ENCODE results near the gene DCTD.

DCTD gene

DNA sequence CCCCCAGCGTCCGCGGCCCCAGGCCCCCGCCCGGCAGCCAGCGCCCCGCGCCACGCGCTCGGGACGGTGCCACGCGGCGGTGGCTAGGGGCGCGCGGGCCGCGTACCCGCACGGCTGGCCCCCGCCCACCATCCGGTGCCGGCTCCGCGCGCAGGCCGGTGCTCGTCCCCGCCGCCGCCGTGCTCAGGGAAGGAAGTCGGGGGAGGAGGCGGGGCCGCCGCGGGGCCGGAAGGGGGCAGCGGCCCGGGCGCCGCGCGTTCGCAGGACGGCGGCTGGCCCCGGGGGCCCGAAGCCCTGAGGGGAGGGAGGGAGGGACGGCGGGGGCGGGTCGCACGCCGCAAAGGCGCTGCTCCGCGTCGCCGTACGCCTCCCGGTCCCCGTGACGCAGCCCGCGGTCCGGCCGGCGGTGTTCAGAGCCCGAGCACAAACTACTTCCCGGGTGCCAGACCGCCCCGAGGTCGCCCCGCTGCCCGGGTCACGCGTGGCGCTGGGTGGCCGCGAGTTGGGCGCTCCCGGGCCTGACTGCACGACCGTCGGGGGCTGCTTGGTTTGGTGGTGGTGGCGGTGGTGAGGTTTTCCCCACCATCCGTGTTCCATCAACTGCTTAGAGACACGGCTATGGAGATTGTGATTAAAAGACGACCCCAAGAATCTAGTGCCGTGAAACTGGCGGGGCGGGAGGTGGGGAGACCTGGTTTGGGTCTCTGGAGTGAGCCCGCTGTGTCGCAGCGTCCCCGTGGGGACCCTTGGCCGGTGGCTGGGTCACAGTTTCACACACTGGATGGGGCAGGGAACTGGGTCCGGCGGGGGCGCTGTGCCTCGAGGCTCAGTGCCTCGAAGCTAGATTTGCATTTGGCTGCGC is at the start of gene DCTD:
TSS of gene DCTD (minus strand) at position 205 of the 862 bp plus-strand sequence. CDS start 1,818 bp downstream, outside the sequence.
- peak; percentile 77 for DNase-seq (ENCODE audit: low read depth)

DNA sequence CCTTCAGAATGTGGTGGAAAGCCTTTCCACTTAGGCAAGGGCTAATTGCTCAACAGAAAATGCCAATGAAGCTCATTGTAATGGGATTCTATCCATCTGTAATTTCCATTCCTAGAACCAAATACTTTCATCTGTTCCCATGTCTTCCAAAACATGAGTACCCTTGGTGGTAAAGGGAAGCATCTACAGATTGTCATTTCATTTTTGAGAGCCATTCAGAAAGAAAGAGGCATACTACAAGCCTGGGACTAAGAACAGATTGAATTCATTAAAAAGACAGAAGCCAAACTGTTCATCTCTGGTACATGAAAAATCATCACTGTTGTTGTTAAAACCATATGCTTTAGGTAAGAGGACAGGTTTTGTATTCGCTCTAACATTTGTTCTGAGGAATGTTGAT is 43.6 kb upstream of the DCTD start:
- DNase-seq (ENCODE audit: low read depth): no peak

DNA sequence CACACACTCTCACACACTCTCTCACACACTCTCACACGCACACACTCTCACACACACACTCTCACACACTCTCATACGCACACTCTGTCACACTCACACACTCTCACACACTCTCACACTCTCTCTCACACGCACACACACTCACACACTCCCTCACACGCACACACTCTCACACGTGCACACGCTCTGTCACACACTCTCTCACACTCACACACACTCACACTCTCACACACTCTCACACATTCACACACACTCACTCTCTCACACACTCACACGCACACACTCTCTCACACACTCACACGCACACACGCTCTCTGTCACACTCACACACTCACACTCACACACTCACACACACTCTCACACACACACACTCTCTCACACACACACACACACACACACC is 43.0 kb upstream of the DCTD start:
- DNase-seq (ENCODE audit: low read depth): no peak

- no peak for DNase-seq (ENCODE audit: low read depth)
Measured at GRCh38 chr4:182955411-182955810, 38.2 kb upstream of the DCTD start.

- no peak for DNase-seq (ENCODE audit: low read depth)
Measured at GRCh38 chr4:182944484-182945213, 27.5 kb upstream of the DCTD start.

DNA sequence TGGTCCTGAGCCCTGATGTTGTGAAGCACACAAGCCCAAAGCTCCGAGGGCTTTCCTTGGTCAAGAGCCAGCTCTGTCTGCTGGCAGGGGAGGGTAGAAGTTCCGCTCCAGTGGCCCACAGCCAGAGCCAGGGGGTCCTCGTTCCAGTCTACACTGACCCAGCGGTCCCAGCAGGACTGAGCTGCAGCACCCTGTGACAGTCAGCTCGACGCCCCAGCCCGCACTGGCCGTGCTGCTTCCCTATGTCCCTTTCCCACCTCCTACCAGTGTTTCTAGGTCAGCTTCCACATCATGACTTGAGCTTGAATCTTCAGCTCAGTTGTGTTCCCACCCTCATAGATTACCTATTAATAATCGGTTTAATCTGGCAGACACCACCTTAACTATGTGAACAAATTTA is 22.5 kb upstream of the DCTD start:
- DNase-seq (ENCODE audit: low read depth): no peak

GRCh38 chr4:182938205-182938645 is 21.0 kb upstream of the DCTD start:
- DNase-seq (ENCODE audit: low read depth): peak; percentile 27

DNA sequence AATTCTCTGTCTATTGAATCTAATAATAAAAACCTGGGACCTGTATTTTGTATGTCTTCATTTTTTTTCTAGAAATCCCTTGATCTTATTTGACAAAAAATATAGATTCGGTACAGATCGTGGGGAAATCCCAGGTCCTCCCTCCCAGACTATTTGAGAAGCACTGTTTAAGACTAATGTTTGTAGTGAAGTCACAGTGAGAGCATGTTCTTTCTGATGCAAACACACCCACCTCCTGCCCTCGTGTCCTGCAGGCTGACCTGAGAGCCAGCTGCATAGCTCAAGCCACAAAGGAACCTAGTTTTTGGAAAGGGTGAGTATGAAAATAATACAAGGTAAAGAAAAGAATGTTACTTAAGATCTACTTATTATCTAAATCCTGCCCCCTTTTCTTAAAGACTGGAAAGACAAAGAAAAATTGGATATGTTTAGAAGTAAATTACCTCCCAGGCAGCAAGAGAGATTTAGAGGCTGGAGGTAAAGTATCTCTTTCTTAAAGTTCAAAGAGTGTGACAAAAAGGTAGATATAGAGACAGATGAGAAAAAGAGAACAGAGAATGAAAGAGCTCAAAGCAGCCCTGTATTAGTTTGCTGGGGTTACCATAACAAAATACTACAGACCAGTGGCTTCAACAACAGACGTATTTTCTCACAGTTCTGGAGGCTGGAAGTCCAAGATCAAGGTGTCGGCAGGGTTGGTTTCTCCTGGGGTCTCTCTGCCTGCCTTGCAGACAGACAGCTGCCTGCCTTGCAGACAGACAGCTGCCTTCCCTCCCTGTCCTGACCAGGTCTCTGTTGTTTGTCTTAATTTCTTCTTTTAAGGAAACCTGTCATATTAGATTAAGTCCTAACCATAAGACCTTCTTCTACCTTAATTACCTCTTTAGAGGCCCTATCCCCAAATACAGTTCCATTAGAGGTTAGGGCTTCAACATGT is 20.4 kb upstream of the DCTD start:
- DNase-seq (ENCODE audit: low read depth): no peak

GRCh38 chr4:182932651-182933050 is 15.5 kb upstream of the DCTD start:
- no peak for DNase-seq (ENCODE audit: low read depth)

DNA sequence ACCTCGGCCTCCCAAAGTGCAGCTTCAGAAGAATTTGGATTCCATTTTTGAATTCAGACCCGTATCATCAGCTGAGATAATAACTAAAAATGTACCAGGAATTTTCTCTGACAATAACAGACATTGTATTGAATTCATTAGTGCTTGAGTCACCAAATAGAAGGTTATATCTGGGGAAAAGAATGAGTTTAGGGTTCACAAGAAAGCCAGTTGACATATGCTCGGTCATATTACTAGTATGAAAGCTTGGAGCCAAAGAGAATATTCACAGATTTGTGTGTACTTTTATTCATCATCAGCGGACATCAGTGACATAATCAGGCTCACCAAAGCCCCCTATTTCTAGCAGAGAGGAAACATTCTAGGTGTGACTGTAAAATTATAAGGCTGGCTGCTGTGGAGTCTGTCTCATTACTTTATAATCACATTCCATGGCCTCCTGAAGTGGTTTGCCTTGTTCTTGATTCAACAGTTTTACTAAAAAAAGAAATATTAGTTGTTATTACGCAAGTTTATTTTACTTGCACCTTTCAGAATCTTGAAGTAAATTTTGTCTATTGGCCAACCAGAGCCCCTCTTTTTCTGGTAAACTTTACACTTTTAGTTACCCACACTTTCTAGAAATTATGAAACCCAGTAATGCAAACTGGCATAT is 14.6 kb upstream of the DCTD start:
- no peak for DNase-seq (ENCODE audit: low read depth)

DNA sequence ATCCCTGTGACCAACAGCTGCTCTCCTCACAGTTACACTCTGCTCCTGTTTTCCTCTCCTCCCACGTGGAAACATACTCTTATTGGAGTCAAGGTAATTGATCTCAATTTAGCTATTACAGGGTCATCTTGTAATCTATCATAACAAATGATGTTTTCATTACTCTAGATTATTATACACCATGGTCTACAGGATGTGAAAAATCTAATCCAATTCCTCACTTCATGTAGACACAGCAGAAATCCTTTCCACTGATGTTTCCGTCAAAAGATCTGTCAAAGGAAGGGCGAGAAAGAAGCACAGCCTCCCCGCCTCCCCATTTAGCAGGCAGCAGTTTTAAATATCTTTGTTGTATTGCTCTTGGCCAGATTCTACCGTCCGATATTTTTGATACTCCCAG is 13.7 kb upstream of the DCTD start:
- no peak for DNase-seq (ENCODE audit: low read depth)

DNA sequence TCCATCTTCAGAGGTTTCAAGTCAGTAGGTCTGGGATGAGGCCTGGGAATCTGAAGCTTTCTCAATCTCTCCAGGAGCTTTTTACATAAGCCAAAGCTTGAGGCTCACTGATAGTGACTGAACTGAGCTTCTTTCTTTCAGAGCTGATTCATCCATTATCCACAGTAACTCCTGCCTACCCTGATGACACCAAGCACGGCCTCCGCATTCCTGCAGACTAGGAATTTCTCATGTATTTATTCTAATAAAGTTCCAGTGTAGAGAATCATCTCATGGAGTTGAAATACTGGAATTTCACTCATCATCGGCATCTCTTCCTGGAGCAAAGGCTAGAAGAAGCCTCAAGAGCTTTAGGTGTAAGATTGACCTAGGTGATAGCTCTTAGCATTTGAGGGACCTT is 12.1 kb upstream of the DCTD start:
- no peak for DNase-seq (ENCODE audit: low read depth)

DNA sequence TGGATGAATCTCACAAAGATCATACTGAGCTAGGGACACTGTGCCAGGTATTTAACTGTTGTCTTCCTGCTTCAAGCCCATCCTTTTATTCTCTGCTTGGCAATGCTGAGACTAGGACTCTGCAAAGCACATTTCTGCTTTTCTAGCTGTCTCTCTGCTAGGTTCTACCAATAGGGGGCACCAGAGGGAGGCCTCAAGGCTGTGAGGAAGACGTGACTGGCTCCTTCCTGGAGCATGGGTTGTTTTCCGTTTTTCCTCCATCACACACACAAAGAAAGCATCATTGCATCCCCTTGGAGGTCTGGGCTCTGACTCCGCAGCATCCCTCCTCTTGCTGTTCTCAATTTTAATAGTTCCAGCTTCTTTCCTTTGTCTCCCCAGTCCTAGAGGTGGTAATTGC is 10.9 kb upstream of the DCTD start:
- DNase-seq (ENCODE audit: low read depth): no peak

- no peak for DNase-seq (ENCODE audit: low read depth)
Measured at GRCh38 chr4:182927505-182927904, 10.3 kb upstream of the DCTD start.

- no peak for DNase-seq (ENCODE audit: low read depth)
Measured at GRCh38 chr4:182925855-182926254, 8.7 kb upstream of the DCTD start.

GRCh38 chr4:182925298-182925757 is 8.1 kb upstream of the DCTD start:
- peak; percentile 46 for DNase-seq (ENCODE audit: low read depth)

- DNase-seq (ENCODE audit: low read depth): no peak
Measured at GRCh38 chr4:182924497-182924896, 7.3 kb upstream of the DCTD start.

DNA sequence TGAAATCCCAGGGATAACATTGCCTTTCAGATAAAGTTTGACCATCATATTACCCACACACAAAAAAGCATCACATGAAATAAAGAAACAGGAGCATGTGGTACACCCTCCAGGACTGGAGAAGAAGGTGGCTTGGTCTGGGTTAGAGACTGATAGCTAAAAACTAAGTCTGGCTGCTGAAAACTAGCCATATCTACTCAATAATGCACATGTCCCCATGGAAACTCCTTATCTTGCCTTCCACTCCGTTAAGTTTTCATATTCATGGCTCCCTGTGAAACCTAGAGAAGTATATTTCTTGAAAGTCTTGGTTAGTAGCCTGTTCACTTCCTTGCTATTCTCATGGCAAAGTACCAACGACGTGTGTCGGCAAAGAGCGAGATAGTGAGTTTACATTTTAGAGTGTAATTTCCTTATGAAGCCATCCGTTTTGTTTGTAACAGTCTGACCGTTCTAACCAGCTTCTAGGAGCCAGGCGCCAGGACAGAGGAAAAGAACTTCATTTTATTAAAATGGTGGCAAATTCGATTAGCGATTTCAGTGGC is 6.7 kb upstream of the DCTD start:
- DNase-seq (ENCODE audit: low read depth): no peak

- DNase-seq (ENCODE audit: low read depth): no peak
Measured at GRCh38 chr4:182923366-182923765, 6.2 kb upstream of the DCTD start.

- DNase-seq (ENCODE audit: low read depth): no peak
Measured at GRCh38 chr4:182922501-182923284, 5.5 kb upstream of the DCTD start.
